ENCODE data around the gene MEOX2.

MEOX2 gene

DNA sequence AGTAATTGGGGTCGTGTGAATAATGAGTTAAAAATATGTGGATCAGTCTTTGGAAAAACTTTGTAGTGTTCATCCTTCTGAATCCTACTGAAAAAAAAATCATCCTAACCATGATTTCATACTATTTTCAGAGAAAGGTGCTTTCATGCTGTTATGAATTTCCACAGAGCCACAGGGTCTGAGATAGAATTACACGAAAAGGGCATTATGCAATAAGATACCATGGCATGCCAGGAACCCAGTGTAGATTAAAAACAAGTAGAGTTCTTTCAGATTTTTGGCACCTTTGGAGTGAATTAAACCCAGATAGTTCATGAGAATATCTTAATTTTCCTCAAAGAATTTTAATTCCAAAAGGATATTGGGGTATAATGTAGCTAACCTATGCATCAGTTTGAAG, 77.2 kb downstream of the MEOX2 start:
- CTCF ChIA-PET = no interaction called here
- POLR2A ChIA-PET = no interaction called here
- DNase-seq (ENCODE audit: extremely low spot score) = no peak
- TF ChIP-seq FOXA1 (IDR thresholded peaks at IDR 0.05) = no peak
- no peak for TF ChIP-seq ZNF384 (IDR thresholded peaks at IDR 0.05)
- no peak for TF ChIP-seq SUZ12 (IDR thresholded peaks at IDR 0.05)
- TF ChIP-seq SP1 (IDR thresholded peaks at IDR 0.05) = no peak
- TF ChIP-seq ELF4 (IDR thresholded peaks at IDR 0.05) = no peak
- no peak for TF ChIP-seq TARDBP (IDR thresholded peaks at IDR 0.05)
- no peak for TF ChIP-seq BHLHE40 (IDR thresholded peaks at IDR 0.05; ENCODE audit: borderline replicate concordance)
- TF ChIP-seq, protein P1, sequence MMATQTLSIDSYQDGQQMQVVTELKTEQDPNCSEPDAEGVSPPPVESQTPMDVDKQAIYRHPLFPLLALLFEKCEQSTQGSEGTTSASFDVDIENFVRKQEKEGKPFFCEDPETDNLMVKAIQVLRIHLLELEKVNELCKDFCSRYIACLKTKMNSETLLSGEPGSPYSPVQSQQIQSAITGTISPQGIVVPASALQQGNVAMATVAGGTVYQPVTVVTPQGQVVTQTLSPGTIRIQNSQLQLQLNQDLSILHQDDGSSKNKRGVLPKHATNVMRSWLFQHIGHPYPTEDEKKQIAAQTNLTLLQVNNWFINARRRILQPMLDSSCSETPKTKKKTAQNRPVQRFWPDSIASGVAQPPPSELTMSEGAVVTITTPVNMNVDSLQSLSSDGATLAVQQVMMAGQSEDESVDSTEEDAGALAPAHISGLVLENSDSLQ (IDR thresholded peaks at IDR 0.05) = no peak
- TF ChIP-seq FOXK2 (IDR thresholded peaks at IDR 0.05) = no peak
- TF ChIP-seq LEF1 (IDR thresholded peaks at IDR 0.05; ENCODE audit: borderline replicate concordance) = no peak
- TF ChIP-seq L3MBTL2 (conservative IDR thresholded peaks at IDR 0.05) = no peak
- no peak for TF ChIP-seq NFRKB (IDR thresholded peaks at IDR 0.05)

DNA sequence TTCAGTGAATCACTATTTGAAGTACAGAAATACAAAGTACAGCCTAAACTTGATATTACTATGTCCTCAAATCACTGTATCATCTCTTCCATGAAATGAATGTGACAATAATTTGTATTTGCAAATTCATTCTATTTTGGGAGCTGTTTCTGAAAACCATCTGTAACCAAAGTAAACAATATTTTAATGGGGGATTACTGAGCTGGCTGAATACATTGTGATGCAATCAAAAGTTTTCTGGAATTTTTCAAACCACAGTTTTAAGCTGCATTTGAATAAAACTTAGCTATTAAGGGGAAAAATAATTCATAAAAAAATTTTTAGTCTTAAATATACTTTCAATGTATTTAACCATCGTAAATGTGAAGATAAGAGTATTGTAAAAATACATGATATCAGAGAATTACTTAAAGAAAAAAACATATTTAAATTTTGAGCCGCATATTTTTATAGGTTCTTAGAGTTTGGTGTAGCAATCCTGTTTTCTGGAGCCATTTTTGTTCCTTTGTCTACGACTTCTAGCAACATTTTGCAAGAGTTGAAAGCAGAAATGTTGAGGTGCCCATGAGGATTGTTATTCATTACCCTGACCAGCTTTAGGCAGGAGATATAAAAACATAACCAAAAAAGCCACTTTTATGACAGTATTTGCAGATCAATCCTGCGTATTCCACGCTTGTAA, 78.8 kb downstream of the MEOX2 start:
- CTCF ChIA-PET = no interaction called here
- TF ChIP-seq HDGF (IDR thresholded peaks at IDR 0.05; ENCODE audit: borderline replicate concordance) (no peak), TARDBP (IDR thresholded peaks at IDR 0.05) (no peak)
- DNase-seq (ENCODE audit: extremely low spot score) = no peak
- POLR2A ChIA-PET = no interaction called here

DNA sequence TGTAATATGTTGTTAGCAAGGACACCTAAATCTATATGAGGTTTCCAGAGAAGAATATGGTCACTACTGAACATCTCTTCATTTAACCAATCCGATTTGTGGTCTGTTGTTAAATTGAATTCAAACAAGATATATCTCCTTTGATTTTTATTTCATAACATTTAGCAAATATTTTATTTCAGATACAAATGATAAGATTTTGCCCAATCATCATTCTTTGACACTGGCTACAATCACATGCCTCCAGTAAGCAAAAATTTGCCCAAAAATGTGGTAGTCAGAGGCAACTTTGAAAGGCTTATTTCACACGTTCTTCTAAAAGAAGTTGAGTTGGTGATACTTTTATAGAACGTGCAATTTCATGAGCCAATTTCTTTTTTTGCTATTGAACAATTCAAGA, 79.9 kb downstream of the MEOX2 start:
- TF ChIP-seq BHLHE40 (IDR thresholded peaks at IDR 0.05; ENCODE audit: borderline replicate concordance) = no peak
- no peak for TF ChIP-seq SP1 (IDR thresholded peaks at IDR 0.05)
- no peak for TF ChIP-seq FOXK2 (IDR thresholded peaks at IDR 0.05)
- TF ChIP-seq CTBP1 (IDR thresholded peaks at IDR 0.05; ENCODE audit: borderline replicate concordance) = no peak
- TF ChIP-seq NFRKB (IDR thresholded peaks at IDR 0.05) = no peak
- no peak for TF ChIP-seq ELF4 (IDR thresholded peaks at IDR 0.05)
- no peak for TF ChIP-seq L3MBTL2 (conservative IDR thresholded peaks at IDR 0.05)
- no peak for TF ChIP-seq LEF1 (IDR thresholded peaks at IDR 0.05; ENCODE audit: borderline replicate concordance)
- TF ChIP-seq SUZ12 (IDR thresholded peaks at IDR 0.05) = no peak
- TF ChIP-seq ARNT (IDR thresholded peaks at IDR 0.05) = no peak
- TF ChIP-seq FOXM1 (IDR thresholded peaks at IDR 0.05; ENCODE audit: borderline replicate concordance) = no peak
- TF ChIP-seq HDGF (IDR thresholded peaks at IDR 0.05; ENCODE audit: borderline replicate concordance) = no peak
- TF ChIP-seq TARDBP (IDR thresholded peaks at IDR 0.05) = no peak
- CTCF ChIA-PET = no interaction called here
- POLR2A ChIA-PET = no interaction called here
- no peak for DNase-seq (ENCODE audit: extremely low spot score)

DNA sequence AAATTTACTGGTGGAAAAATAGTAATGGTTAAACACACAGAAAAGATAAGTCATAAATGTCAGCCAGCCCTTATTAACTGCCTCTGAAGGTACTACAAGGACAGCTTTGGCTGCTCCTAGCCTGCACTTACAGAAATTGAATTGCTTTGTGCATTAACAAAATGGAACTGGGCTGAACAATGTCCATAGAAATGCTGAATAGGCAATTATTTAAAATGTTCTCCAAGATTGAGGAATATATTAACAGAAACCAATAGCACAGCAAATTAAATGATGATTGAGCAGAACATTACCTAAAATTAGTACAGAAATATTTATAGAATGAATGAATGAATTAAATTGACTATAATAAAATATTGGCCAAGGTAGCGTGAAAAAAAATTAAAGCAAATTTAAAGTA, 82.3 kb downstream of the MEOX2 start:
- ChIA-PET POLR2A (no interaction called here), CTCF (no interaction called here)
- no peak for DNase-seq (ENCODE audit: extremely low spot score)
- TF ChIP-seq LEF1 (IDR thresholded peaks at IDR 0.05; ENCODE audit: borderline replicate concordance) = no peak
- TF ChIP-seq ZNF384 (IDR thresholded peaks at IDR 0.05) = no peak
- TF ChIP-seq SP1 (IDR thresholded peaks at IDR 0.05) = no peak
- TF ChIP-seq, protein P1 (IDR thresholded peaks at IDR 0.05) = no peak
- no peak for TF ChIP-seq FOXM1 (IDR thresholded peaks at IDR 0.05; ENCODE audit: borderline replicate concordance)
- no peak for TF ChIP-seq ELF4 (IDR thresholded peaks at IDR 0.05)
- TF ChIP-seq SUZ12 (IDR thresholded peaks at IDR 0.05) = no peak
- TF ChIP-seq FOXA1 (IDR thresholded peaks at IDR 0.05) = no peak
- TF ChIP-seq L3MBTL2 (conservative IDR thresholded peaks at IDR 0.05) = no peak

DNA sequence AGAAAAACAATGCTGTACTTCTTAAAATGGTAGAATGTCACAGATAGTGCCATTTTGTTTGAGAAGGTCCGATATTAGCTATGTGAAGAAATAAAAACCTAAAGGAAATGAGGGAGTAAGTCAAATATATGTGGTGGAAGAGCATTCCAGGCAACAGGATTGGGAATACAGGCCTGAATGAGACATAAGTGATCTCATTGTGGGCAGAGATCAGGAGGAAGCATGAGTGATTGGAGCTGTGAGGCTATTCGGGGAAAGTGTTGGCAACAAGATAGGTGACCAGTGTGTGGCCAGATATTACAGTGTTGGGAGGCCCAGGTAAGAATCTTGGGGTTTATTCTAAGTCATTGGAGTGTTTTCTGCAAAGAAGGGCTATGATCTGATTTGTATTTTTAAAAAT, 83.4 kb downstream of the MEOX2 start:
- ChIA-PET POLR2A (no interaction called here), CTCF (no interaction called here)
- DNase-seq (ENCODE audit: extremely low spot score) = no peak
- TF ChIP-seq FOXM1 (IDR thresholded peaks at IDR 0.05; ENCODE audit: borderline replicate concordance) (no peak), L3MBTL2 (conservative IDR thresholded peaks at IDR 0.05) (no peak), ELF4 (IDR thresholded peaks at IDR 0.05) (no peak), ZNF384 (IDR thresholded peaks at IDR 0.05) (no peak), NFRKB (IDR thresholded peaks at IDR 0.05) (no peak), TARDBP (IDR thresholded peaks at IDR 0.05) (no peak), SUZ12 (IDR thresholded peaks at IDR 0.05) (no peak)
- TF ChIP-seq, protein P1 (IDR thresholded peaks at IDR 0.05) = no peak

DNA sequence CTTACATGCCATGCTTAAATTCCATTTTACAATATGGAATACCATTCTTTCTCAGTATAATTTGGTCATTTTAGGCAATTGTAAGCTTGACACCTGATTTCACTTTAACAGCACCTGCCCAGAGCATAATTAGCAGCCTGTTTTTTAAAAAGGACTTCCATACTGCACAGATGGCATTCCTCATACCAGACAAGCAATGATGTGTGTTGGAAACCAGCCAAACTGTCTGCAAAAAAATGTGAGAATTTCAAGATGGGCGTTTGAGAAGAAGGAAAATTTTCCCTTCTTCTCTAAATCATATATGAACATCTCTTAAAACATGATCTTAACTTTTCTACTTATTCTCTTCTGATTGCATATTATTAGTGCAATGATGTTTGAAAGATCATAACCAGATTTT, 84.2 kb downstream of the MEOX2 start:
- no peak for TF ChIP-seq LEF1 (IDR thresholded peaks at IDR 0.05; ENCODE audit: borderline replicate concordance)
- no peak for TF ChIP-seq ARNT (IDR thresholded peaks at IDR 0.05)
- no peak for TF ChIP-seq L3MBTL2 (conservative IDR thresholded peaks at IDR 0.05)
- no peak for TF ChIP-seq SP1 (IDR thresholded peaks at IDR 0.05)
- no peak for TF ChIP-seq FOXM1 (IDR thresholded peaks at IDR 0.05; ENCODE audit: borderline replicate concordance)
- no peak for TF ChIP-seq HDGF (IDR thresholded peaks at IDR 0.05; ENCODE audit: borderline replicate concordance)
- no peak for TF ChIP-seq TARDBP (IDR thresholded peaks at IDR 0.05)
- no peak for TF ChIP-seq CTBP1 (IDR thresholded peaks at IDR 0.05; ENCODE audit: borderline replicate concordance)
- no peak for TF ChIP-seq NFRKB (IDR thresholded peaks at IDR 0.05)
- no peak for TF ChIP-seq ELF4 (IDR thresholded peaks at IDR 0.05)
- TF ChIP-seq SUZ12 (IDR thresholded peaks at IDR 0.05) = no peak
- TF ChIP-seq, protein P1 (IDR thresholded peaks at IDR 0.05) = no peak
- no peak for TF ChIP-seq BHLHE40 (IDR thresholded peaks at IDR 0.05; ENCODE audit: borderline replicate concordance)
- no peak for TF ChIP-seq FOXA1 (IDR thresholded peaks at IDR 0.05)
- no peak for TF ChIP-seq FOXK2 (IDR thresholded peaks at IDR 0.05)
- TF ChIP-seq ZNF384 (IDR thresholded peaks at IDR 0.05) = no peak
- CTCF ChIA-PET = no interaction called here
- no peak for DNase-seq (ENCODE audit: extremely low spot score)
- POLR2A ChIA-PET = no interaction called here

Measured in HEK293T (cell line).